K562 (cell line): ENCODE measurements around the gene LACTB. TPM values are rescaled to one million over a fixed set of nuclear protein-coding genes. Genes with fewer than 3 reads are reported as not detected.

Experiments used
- BCOR ChIP-seq: fragments of 450-650 bp; IDR thresholded peaks from 2 replicates; pipeline ENCODE4 v1.6.1; 2016
- CBX5 ChIP-seq: IDR thresholded peaks from 2 replicates; pipeline ENCODE4 v1.6.1; 2014; ENCODE audit warnings: low read depth, borderline replicate concordance
- CREB1 ChIP-seq, 2 experiments: sonication (generic) in 1 of 2; formaldehyde crosslinking in 1 of 2; IDR thresholded peaks; 2 replicates each; pipeline versions ENCODE4 v1.6.1 to v1.8.0; 2012 to 2022; ENCODE audit warnings: inconsistent platforms in 1 of 2, mild to moderate bottlenecking in 1 of 2, missing genetic modification reagents in 1 of 2, moderate library complexity in 1 of 2
- CREM ChIP-seq: IDR thresholded peaks from 2 replicates; pipeline ENCODE4 v1.6.1; 2014; ENCODE audit warnings: antibody characterized with exemption, low read depth
- EGR1 ChIP-seq: fragments of 450-650 bp; conservative IDR thresholded peaks from 2 replicates; pipeline ENCODE4 v1.6.1; 2017; ENCODE audit warnings: mild to moderate bottlenecking
- FOS ChIP-seq: IDR thresholded peaks from 3 replicates; pipeline ENCODE4 v1.6.1; 2011; ENCODE audit not compliant: insufficient read length; ENCODE audit errors: extremely low read depth
- KDM4B ChIP-seq, 2 experiments: fragments of 450-650 bp in 1 of 2; sonication (generic) in 1 of 2; IDR thresholded peaks; 2 replicates each; pipeline ENCODE4 v1.6.1; 2016 to 2017; ENCODE audit warnings: borderline replicate concordance in 2 of 2, antibody characterized with exemption in 1 of 2, low read depth in 1 of 2, mild to moderate bottlenecking in 1 of 2
- NRF1 ChIP-seq, 2 experiments: fragments of 450-650 bp; IDR thresholded peaks in 1 of 2; conservative IDR thresholded peaks in 1 of 2; 2 replicates each; pipeline ENCODE4 v1.6.1; 2014; ENCODE audit warnings: mild to moderate bottlenecking in 2 of 2
- POLR2G ChIP-seq: fragments of 200-400 bp; formaldehyde crosslinking; IDR thresholded peaks from 2 replicates; pipeline ENCODE4 v1.6.1; 2017; ENCODE audit warnings: low read depth, mild to moderate bottlenecking, antibody characterized with exemption, low read length, moderate library complexity
- PPARD ChIP-seq: fragments of 250-450 bp; sonication (Bioruptor Pico); IDR thresholded peaks from 2 replicates; pipeline ENCODE4 v1.8.0; 2022; ENCODE audit warnings: inconsistent platforms, mild to moderate bottlenecking, moderate library complexity
- SAP30 ChIP-seq: fragments of 200-600 bp; sonication (generic); IDR thresholded peaks from 2 replicates; pipeline ENCODE4 v1.6.1; 2012; ENCODE audit warnings: borderline replicate concordance, low read depth, mild to moderate bottlenecking, moderate library complexity, low read length, control low read depth, inconsistent platforms; ENCODE audit not compliant: insufficient read depth, poor library complexity, severe bottlenecking
- SMAD1 ChIP-seq: fragments of 150-350 bp; IDR thresholded peaks from 2 replicates; pipeline ENCODE4 v1.6.1; 2014; ENCODE audit warnings: low read length, low read depth; ENCODE audit not compliant: partially characterized antibody
- TEAD1 ChIP-seq, 2 experiments: fragments of 450-650 bp in 1 of 2; sonication (generic) in 1 of 2; formaldehyde crosslinking; IDR thresholded peaks; 2 replicates each; pipeline versions ENCODE4 v1.4.0 to v1.8.0; 2020 to 2022; ENCODE audit warnings: mild to moderate bottlenecking in 2 of 2, missing genetic modification reagents in 1 of 2
- polyA plus RNA-seq, 8 experiments: library from polyadenylated mRNA; depleted of rRNA in 4 of 8; stranded (reverse) in 5 of 8; unstranded in 3 of 8; fragments of >200 nt; fragmentation: Nextera tagmentation in 2 of 8; fragmentation: Illumina TruSeq in 1 of 8; extraction: Ambion mirVana in 2 of 8; extraction: Trizol in 1 of 8; gene quantifications; 2 replicates each; pipeline versions ENCODE4 v1.2.1 to v1.2.3, GENCODE V29; 2011 to 2014; ENCODE audit warnings: inconsistent platforms in 1 of 8, missing spikeins in 1 of 8
- total RNA-seq, 7 experiments: library from RNA; depleted of rRNA in 6 of 7; stranded (reverse); fragments of >200 nt in 6 of 7; fragmentation: Illumina TruSeq in 2 of 7; extraction: Trizol in 2 of 7; gene quantifications; 2 replicates each; pipeline versions ENCODE4 v1.2.1 to v1.2.3, GENCODE V29; 2011 to 2021; ENCODE audit warnings: low replicate concordance in 1 of 7
- TF ChIP-seq, protein P1 (sequence below): fragments of 250-450 bp; sonication (Bioruptor Pico); IDR thresholded peaks from 2 replicates; pipeline ENCODE4 v1.4.0; 2020; ENCODE audit warnings: mild to moderate bottlenecking, moderate library complexity
- TF ChIP-seq, protein P2 (sequence below), 2 experiments: fragments of 450-650 bp; conservative IDR thresholded peaks; 2 replicates each; pipeline ENCODE4 v1.6.1; 2017; ENCODE audit warnings: mild to moderate bottlenecking in 2 of 2, moderate library complexity in 2 of 2
- TF ChIP-seq, protein P3 (sequence below): fragments of 450-650 bp; formaldehyde crosslinking; conservative IDR thresholded peaks from 2 replicates; pipeline ENCODE4 v1.4.0; 2022; ENCODE audit warnings: mild to moderate bottlenecking, missing genetic modification characterization
- TF ChIP-seq, protein P4 (sequence below): fragments of 250-450 bp; sonication (Bioruptor Pico); IDR thresholded peaks from 2 replicates; pipeline ENCODE4 v1.5.0; 2022; ENCODE audit warnings: mild to moderate bottlenecking

The LACTB gene
- total and polyA plus RNA-seq, 9 of the 15 experiments (the other 6 are each of a cell fraction or from before 2014, with no cell fraction given) = 3.1 to 15.5 (median 9.8) TPM

DNA sequence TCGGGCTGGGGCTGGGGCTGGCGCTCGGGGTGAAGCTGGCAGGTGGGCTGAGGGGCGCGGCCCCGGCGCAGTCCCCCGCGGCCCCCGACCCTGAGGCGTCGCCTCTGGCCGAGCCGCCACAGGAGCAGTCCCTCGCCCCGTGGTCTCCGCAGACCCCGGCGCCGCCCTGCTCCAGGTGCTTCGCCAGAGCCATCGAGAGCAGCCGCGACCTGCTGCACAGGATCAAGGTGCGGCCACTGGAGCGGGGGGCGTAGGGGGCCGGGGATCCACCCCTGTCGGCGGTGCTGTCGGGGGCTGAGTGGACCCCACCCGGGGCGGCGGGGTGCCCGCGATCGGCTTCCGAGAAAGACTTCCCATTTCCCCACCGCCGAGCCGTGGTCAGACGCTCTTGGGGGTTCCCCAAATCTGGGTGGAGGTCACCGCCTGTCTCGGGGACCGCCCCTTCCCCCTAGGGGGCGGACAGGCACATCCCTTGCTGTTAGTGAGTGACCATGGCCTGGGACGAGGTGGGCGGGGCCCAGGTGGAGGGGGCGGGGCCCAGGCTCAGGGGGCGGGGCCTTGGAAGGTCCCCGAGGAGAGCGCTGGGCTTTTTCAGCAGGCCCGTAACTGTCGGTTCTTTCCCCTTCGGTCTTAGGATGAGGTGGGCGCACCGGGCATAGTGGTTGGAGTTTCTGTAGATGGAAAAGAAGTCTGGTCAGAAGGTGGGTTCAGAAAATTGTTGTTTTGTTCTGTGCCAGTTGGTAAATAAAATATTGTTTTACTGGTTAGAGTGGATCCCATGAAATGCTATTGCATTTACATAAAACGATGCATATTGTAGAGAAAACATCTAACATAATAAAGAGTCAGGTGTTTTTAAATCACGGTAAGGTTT is 578 bp downstream of the LACTB start (continued):
- TF ChIP-seq, protein P1, sequence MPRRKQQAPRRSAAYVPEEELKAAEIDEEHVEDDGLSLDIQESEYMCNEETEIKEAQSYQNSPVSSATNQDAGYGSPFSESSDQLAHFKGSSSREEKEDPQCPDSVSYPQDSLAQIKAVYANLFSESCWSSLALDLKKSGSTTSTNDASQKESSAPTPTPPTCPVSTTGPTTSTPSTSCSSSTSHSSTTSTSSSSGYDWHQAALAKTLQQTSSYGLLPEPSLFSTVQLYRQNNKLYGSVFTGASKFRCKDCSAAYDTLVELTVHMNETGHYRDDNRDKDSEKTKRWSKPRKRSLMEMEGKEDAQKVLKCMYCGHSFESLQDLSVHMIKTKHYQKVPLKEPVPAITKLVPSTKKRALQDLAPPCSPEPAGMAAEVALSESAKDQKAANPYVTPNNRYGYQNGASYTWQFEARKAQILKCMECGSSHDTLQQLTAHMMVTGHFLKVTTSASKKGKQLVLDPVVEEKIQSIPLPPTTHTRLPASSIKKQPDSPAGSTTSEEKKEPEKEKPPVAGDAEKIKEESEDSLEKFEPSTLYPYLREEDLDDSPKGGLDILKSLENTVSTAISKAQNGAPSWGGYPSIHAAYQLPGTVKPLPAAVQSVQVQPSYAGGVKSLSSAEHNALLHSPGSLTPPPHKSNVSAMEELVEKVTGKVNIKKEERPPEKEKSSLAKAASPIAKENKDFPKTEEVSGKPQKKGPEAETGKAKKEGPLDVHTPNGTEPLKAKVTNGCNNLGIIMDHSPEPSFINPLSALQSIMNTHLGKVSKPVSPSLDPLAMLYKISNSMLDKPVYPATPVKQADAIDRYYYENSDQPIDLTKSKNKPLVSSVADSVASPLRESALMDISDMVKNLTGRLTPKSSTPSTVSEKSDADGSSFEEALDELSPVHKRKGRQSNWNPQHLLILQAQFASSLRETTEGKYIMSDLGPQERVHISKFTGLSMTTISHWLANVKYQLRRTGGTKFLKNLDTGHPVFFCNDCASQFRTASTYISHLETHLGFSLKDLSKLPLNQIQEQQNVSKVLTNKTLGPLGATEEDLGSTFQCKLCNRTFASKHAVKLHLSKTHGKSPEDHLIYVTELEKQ (CRISPR knock-in tag) = no peak
- TF ChIP-seq CREB1 (IDR thresholded peaks at IDR 0.05) = no peak
- no peak for TF ChIP-seq CREB1 (CRISPR knock-in tag; IDR thresholded peaks at IDR 0.05)
- TF ChIP-seq, protein P2, sequence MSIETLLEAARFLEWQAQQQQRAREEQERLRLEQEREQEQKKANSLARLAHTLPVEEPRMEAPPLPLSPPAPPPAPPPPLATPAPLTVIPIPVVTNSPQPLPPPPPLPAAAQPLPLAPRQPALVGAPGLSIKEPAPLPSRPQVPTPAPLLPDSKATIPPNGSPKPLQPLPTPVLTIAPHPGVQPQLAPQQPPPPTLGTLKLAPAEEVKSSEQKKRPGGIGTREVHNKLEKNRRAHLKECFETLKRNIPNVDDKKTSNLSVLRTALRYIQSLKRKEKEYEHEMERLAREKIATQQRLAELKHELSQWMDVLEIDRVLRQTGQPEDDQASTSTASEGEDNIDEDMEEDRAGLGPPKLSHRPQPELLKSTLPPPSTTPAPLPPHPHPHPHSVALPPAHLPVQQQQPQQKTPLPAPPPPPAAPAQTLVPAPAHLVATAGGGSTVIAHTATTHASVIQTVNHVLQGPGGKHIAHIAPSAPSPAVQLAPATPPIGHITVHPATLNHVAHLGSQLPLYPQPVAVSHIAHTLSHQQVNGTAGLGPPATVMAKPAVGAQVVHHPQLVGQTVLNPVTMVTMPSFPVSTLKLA (conservative IDR thresholded peaks at IDR 0.05) = no peak; a peak in 2 of 4 replicates
- no peak for TF ChIP-seq KDM4B (IDR thresholded peaks at IDR 0.05; ENCODE audit: borderline replicate concordance in 2 of 2, low read depth in 1 of 2)
- 0 out of 2 replicates have a peak, but pooled peaks have one; percentile 24 for TF ChIP-seq CREM
- TF ChIP-seq PPARD = no peak
- peak; percentile 5; the same call in 1 of the 2 replicates for TF ChIP-seq POLR2G
- TF ChIP-seq SMAD1 = no peak
- TF ChIP-seq CBX5 = no peak
- TF ChIP-seq, protein P3, sequence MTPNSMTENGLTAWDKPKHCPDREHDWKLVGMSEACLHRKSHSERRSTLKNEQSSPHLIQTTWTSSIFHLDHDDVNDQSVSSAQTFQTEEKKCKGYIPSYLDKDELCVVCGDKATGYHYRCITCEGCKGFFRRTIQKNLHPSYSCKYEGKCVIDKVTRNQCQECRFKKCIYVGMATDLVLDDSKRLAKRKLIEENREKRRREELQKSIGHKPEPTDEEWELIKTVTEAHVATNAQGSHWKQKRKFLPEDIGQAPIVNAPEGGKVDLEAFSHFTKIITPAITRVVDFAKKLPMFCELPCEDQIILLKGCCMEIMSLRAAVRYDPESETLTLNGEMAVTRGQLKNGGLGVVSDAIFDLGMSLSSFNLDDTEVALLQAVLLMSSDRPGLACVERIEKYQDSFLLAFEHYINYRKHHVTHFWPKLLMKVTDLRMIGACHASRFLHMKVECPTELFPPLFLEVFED (CRISPR knock-in tag) = no peak
- TF ChIP-seq, protein P4, sequence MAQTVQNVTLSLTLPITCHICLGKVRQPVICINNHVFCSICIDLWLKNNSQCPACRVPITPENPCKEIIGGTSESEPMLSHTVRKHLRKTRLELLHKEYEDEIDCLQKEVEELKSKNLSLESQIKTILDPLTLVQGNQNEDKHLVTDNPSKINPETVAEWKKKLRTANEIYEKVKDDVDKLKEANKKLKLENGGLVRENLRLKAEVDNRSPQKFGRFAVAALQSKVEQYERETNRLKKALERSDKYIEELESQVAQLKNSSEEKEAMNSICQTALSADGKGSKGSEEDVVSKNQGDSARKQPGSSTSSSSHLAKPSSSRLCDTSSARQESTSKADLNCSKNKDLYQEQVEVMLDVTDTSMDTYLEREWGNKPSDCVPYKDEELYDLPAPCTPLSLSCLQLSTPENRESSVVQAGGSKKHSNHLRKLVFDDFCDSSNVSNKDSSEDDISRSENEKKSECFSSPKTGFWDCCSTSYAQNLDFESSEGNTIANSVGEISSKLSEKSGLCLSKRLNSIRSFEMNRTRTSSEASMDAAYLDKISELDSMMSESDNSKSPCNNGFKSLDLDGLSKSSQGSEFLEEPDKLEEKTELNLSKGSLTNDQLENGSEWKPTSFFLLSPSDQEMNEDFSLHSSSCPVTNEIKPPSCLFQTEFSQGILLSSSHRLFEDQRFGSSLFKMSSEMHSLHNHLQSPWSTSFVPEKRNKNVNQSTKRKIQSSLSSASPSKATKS (CRISPR knock-in tag) = no peak
- TF ChIP-seq TEAD1 (CRISPR knock-in tag; IDR thresholded peaks at IDR 0.05) = 0 out of 4 replicates have a peak, but pooled peaks of 1 of the 2 experiments have one; percentile 18
- no peak for TF ChIP-seq FOS
- TF ChIP-seq EGR1 = peak; percentile 34; the same call in 1 of the 2 replicates
- TF ChIP-seq NRF1 (conservative IDR thresholded peaks at IDR 0.05 in 1 of 2, IDR thresholded peaks at IDR 0.05 in 1 of 2) = peak in 1 of 2 experiments; percentile 14; a peak in 2 of 4 replicates
- TF ChIP-seq SAP30 = peak; percentile 79
- TF ChIP-seq BCOR = 0 out of 2 replicates have a peak, but pooled peaks have one; percentile 10
